A549 (cell line): ENCODE data around the gene MAD1L1.

Source experiments
- POLR2A ChIP-seq: IDR thresholded peaks from 2 replicates; pipeline ENCODE4 v1.6.1; 2012; ENCODE audit warnings: mild to moderate bottlenecking, low read length
- POLR2AphosphoS2 ChIP-seq: conservative IDR thresholded peaks from 2 replicates; pipeline ENCODE4 v1.6.1; 2012; ENCODE audit warnings: low read length, improper control_type of control experiment, inconsistent platforms

- no peak for TF ChIP-seq POLR2A
- TF ChIP-seq POLR2AphosphoS2, result no peak
Observed at GRCh38 chr7:1889556-1890181, 343.1 kb downstream of the MAD1L1 start.
